Heart left ventricle (tissue), 16 donors: Measurements from ENCODE around the gene MROH8. TPM values are rescaled to one million over a fixed set of nuclear protein-coding genes. Genes with fewer than 3 reads are reported as not detected.
A peak's percentile ranks its signal among the peaks of the same experiment; 100 is the strongest.
"Not testable (repeated sequence)": the region's sequence is repeated elsewhere in the genome, so short reads cannot be mapped to it uniquely, and the experiment has no call there.

ENCODE experiments used
- ATAC-seq, 4 donors: fragments of 200-7000 bp; cut with Tn5 transposase; one replicate each; pipeline ENCODE4 v1.9.1; 2020 to 2022; ENCODE audit warnings: moderate library complexity in 4 of 4, mild to moderate bottlenecking in 3 of 4, moderate number of reproducible peaks in 1 of 4
- DNase-seq, 5 donors: peaks; one replicate each; pipeline ENCODE4 v3.0.0-alpha.2; 2020
- H3K27ac ChIP-seq, 12 donors: fragments of 200-600 bp; sonication (generic) in 4 of 12; one replicate each; pipeline versions ENCODE4 v1.5.0 to v1.8.0; 2016 to 2022; ENCODE audit warnings: mild to moderate bottlenecking in 2 of 12
- H3K27me3 ChIP-seq, 9 donors: fragments of 200-600 bp; sonication (generic) in 2 of 9; one replicate each; pipeline versions ENCODE4 v1.5.1 to v1.8.0; 2016 to 2022; ENCODE audit warnings: mild to moderate bottlenecking in 3 of 9
- H3K36me3 ChIP-seq, 9 donors: fragments of 200-600 bp; sonication (generic) in 2 of 9; one replicate each; pipeline versions ENCODE4 v1.5.0 to v1.8.0; 2018 to 2022; ENCODE audit warnings: mild to moderate bottlenecking in 2 of 9
- H3K4me1 ChIP-seq, 12 donors: fragments of 200-600 bp; sonication (generic) in 4 of 12; one replicate each; pipeline versions ENCODE4 v1.5.0 to v1.8.0; 2016 to 2022; ENCODE audit warnings: mild to moderate bottlenecking in 3 of 12
- H3K4me3 ChIP-seq, 12 donors: fragments of 200-600 bp; sonication (generic) in 4 of 12; one replicate each; pipeline versions ENCODE4 v1.5.0 to v1.8.0; 2017 to 2022; ENCODE audit warnings: mild to moderate bottlenecking in 9 of 12, moderate library complexity in 4 of 12
- H3K9me3 ChIP-seq, 12 donors: fragments of 200-600 bp; sonication (generic) in 4 of 12; one replicate each; pipeline versions ENCODE4 v1.5.0 to v1.8.0; 2016 to 2022; ENCODE audit warnings: mild to moderate bottlenecking in 1 of 12
- CTCF ChIP-seq, 12 donors: fragments of 200-600 bp; sonication (generic) in 4 of 12; IDR thresholded peaks; one replicate each; pipeline versions ENCODE4 v1.5.0 to v1.8.0; 2018 to 2022; ENCODE audit warnings: antibody characterized with exemption in 12 of 12, mild to moderate bottlenecking in 5 of 12
- POLR2A ChIP-seq, 2 donors: fragments of 450-650 bp; IDR thresholded peaks; one replicate each; pipeline ENCODE4 v1.6.1; 2017; ENCODE audit warnings: antibody characterized with exemption in 2 of 2, mild to moderate bottlenecking in 2 of 2, moderate library complexity in 2 of 2
- WGBS, 4 donors: extraction: QIAGEN DNeasy Blood & Tissue Kit in 2 of 4; methylation state at CpG; one replicate each; pipeline versions ENCODE4 v1.1.5 to v1.1.7; 2013 to 2018; 5-methylcytosine and 5-hydroxymethylcytosine counted together
- intact Hi-C, 10 donors: fragments of 100-400 bp; cut with DNase I; formaldehyde crosslinking; loops; one replicate each; pipeline versions ENCODE4 v1.11.1 to v1.14.2; 2022
- polyA plus RNA-seq, 2 donors: library from polyadenylated mRNA; stranded (reverse); fragments of 200-250 nt; gene quantifications; one replicate each; pipeline ENCODE4 v1.2.3, GENCODE V29; 2013
- total RNA-seq, 9 donors: library from RNA; depleted of rRNA in 2 of 9; stranded (reverse); fragments of >200 nt in 2 of 9; fragmentation: NEBNext Ultra II Directional in 3 of 9; extraction: Animal tissue kit (Norgen Biotek cat#: 25700) in 3 of 9; gene quantifications; one replicate each; pipeline versions ENCODE4 v1.1.0 to v1.2.4, GENCODE V29; 2016 to 2023
- donor health status: ischemic (EF 13 %, LVEDD 7.1; RV severe dilation, severe dysfunction).
- donor health status: healthy with polysubstance abuse.
- donor health status: DM: no; HTN: yes; CAD: no.
- donor health status: DM: no; HTN: no; CAD: no.
- donor health status: ischemic (EF 25% LVEDD 6.9; RV normal size, moderate dysfunction).
- donor health status: ischemic (EF 25% LVEDD 5.7; RV mildly dilated, moderate dysfunction).
- donor health status: healthy.
- donor health status: DM: yes; HTN: yes; CAD: no.
- donor health status: ischemic (EF 35%, LVEDD 5.7; RV mildly dilated, moderate dysfunction).
- donor health status: nonischemic (EF 11% LVEDD 7.7; RV severe dilation, severe dysfunction).
- donor health status: DM: yes; HTN: yes; CAD: no.
- donor health status: PGD.
- donor health status: ischemic (EF 29% LVEDD 5.4; RV normal size, mild dysfunction).
- donor health status: nonischemic (EF 23%, LVEDD 6.1; RV moderate dilation, normal function).

The MROH8 gene
- total and polyA plus RNA-seq, 11 donors, result 1.4 to 8.1 (median 5.2) TPM

DNA sequence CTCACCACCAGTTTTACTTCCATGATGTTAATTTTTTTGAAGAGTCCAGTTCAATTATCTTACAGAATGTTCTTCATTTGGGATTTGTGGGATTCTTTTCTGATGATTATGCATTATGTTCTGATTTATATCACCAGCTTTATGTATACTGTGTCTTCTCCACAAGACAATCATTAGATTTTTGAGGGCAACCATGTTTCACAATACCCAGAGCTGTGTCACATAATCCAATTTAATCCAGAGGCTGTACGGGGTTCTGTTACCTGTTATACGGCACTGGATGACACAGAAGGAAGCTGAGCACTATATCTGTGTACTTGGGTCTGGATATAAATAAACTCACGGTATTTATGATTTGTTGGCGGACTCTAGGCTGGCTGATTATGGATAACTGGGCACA lies 41.8 kb downstream of the MROH8 start:
- peaks cover 0 to 2% (median 0%) of the 10 kb centered on the region in 9 donors for H3K36me3 ChIP-seq
- H3K9me3 ChIP-seq, result no peaks in the 10 kb centered on the region
- peaks cover 0 to 7% (median 1%) of the 10 kb centered on the region in 12 donors for H3K4me1 ChIP-seq
- no peaks in the 10 kb centered on the region for H3K27me3 ChIP-seq
- ATAC-seq (peak in 2 of 4 donors; percentile 34 to 60), DNase-seq (no peak)
- no peak overlapping the region for H3K4me3 ChIP-seq
- H3K27ac ChIP-seq, result no peak overlapping the region
- WGBS, 4 donors, result 55 to 74% (median 64%) methylated on average over 4 of the region's 4 CpGs
- intact Hi-C loops, result no loop called here
- TF ChIP-seq CTCF (IDR thresholded peaks at IDR 0.05) (no peak), POLR2A (IDR thresholded peaks at IDR 0.05) (no peak)

DNA sequence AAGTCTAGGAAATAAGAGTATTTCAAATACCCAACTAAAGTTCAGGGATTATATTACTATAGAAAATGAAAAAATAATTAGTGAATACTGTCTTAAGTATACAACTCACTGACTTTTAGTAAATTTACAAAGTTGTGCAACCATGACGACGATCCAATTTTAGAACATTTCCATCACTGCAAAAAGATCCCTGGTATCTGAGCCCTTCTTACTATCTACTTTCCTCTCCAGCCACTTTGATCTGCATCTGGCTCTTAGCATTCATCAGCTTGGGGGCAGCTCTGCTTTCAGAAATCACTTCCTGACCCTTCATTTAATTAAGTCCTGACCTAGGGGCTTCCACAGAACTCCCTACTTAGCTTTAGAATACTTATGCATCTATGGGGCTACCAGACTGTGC lies 45.4 kb downstream of the MROH8 start:
- TF ChIP-seq CTCF (IDR thresholded peaks at IDR 0.05), result no peak
- Histone ChIP-seq H3K9me3 (no peaks in the 10 kb centered on the region), H3K4me3 (no peak overlapping the region), H3K27ac (no peak overlapping the region), H3K4me1 (peaks cover 0 to 7% (median 1%) of the 10 kb centered on the region in 12 donors), H3K36me3 (no peaks in the 10 kb centered on the region), H3K27me3 (no peaks in the 10 kb centered on the region)
- DNase-seq (no peak), ATAC-seq (peak in 2 of 4 donors; percentile 53 to 62)
- WGBS, 4 donors, result 47 to 59% (median 53%) methylated on average over 2 of the region's 2 CpGs
- intact Hi-C loops, result no loop called here

GRCh38 chr20:37131486-37131885 lies 47.9 kb downstream of the MROH8 start:
- intact Hi-C loops, result no loop called here
- 69 to 79% (median 78%) methylated on average over 3 of the region's 3 CpGs for WGBS, 4 donors
- no peak overlapping the region for H3K27ac ChIP-seq
- H3K27me3 ChIP-seq, result no peaks in the 10 kb centered on the region
- TF ChIP-seq POLR2A (IDR thresholded peaks at IDR 0.05) (no peak), CTCF (IDR thresholded peaks at IDR 0.05) (no peak)
- ATAC-seq, result no peak
- H3K9me3 ChIP-seq, result no peaks in the 10 kb centered on the region
- DNase-seq, result no peak
- peaks cover 0 to 7% (median 1%) of the 10 kb centered on the region in 12 donors for H3K4me1 ChIP-seq
- H3K36me3 ChIP-seq, result no peaks in the 10 kb centered on the region
- no peak overlapping the region for H3K4me3 ChIP-seq

GRCh38 chr20:37128803-37129202 lies 50.5 kb downstream of the MROH8 start:
- TF ChIP-seq CTCF (IDR thresholded peaks at IDR 0.05), result no peak
- no peak for TF ChIP-seq POLR2A (IDR thresholded peaks at IDR 0.05)
- no peaks in the 10 kb centered on the region for H3K27me3 ChIP-seq
- intact Hi-C loops, result no loop called here
- H3K9me3 ChIP-seq, result no peaks in the 10 kb centered on the region
- DNase-seq (no peak), ATAC-seq (no peak)
- WGBS, 4 donors, result 80 to 88% (median 81%) methylated on average over 3 of the region's 3 CpGs
- no peaks in the 10 kb centered on the region for H3K36me3 ChIP-seq
- H3K4me1 ChIP-seq, result peaks cover 0 to 3% (median 0%) of the 10 kb centered on the region in 12 donors
- no peak overlapping the region for H3K27ac ChIP-seq
- no peak overlapping the region for H3K4me3 ChIP-seq

DNA sequence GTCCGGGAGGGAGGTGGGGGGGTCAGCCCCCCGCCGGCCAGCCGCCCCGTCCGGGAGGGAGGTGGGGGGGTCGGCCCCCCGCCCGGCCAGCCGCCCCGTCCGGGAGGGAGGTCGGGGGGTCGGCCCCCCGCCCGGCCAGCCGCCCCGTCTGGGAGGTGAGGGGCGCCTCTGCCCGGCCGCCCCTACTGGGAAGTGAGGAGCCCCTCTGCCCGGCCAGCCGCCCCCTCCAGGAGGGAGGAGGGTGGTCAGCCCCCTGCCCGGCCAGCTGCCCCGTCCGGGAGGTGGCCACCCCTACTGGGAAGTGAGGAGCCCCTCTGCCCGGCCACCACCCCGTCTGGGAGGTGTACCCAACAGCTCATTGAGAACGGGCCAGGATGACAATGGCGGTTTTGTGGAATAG lies 53.1 kb downstream of the MROH8 start:
- H3K4me3 ChIP-seq, H3K36me3 ChIP-seq, intact Hi-C loops, H3K27me3 ChIP-seq, H3K27ac ChIP-seq, H3K9me3 ChIP-seq, H3K4me1 ChIP-seq, ATAC-seq, DNase-seq: not testable (repeated sequence)
- 92 to 95% (median 94%) methylated on average over 7 to 29 of the region's 30 CpGs; no CpG with 5 or more reads in 1 of the 4 donors for WGBS, 4 donors
